ENCODE results near the gene SRC.
"Not testable (repeated sequence)": the region's sequence is repeated elsewhere in the genome, so short reads cannot be mapped to it uniquely, and the experiment has no call there.

The SRC gene

GRCh38 chr20:37337208-37337991 lies 8.5 kb upstream of the SRC start:
- DNase-seq = no peak

- DNase-seq = not testable (repeated sequence)
Observed at GRCh38 chr20:37338380-37338779, 7.6 kb upstream of the SRC start.

GRCh38 chr20:37339208-37339607 lies 6.7 kb upstream of the SRC start:
- DNase-seq = no peak

- DNase-seq = not testable (repeated sequence)
Observed at GRCh38 chr20:37339764-37340109, 6.2 kb upstream of the SRC start.

GRCh38 chr20:37340998-37341397 lies 4.9 kb upstream of the SRC start:
- DNase-seq = no peak

- DNase-seq = no peak
Observed at GRCh38 chr20:37341632-37342031, 4.3 kb upstream of the SRC start.

GRCh38 chr20:37342231-37343177 lies 3.4 kb upstream of the SRC start:
- no peak for DNase-seq

GRCh38 chr20:37343212-37343993 lies 2.5 kb upstream of the SRC start:
- DNase-seq = no peak

- no peak for DNase-seq
Observed at GRCh38 chr20:37343994-37344355, 2.0 kb upstream of the SRC start.

GRCh38 chr20:37344506-37345338 lies 1.2 kb upstream of the SRC start:
- no peak for DNase-seq

GRCh38 chr20:37346236-37346534 lies 245 bp downstream of the SRC start:
- DNase-seq = no peak

GRCh38 chr20:37346535-37347346 lies 801 bp downstream of the SRC start:
- DNase-seq = no peak

- DNase-seq = no peak
Observed at GRCh38 chr20:37347347-37347823, 1.4 kb downstream of the SRC start.

- DNase-seq = no peak
Observed at GRCh38 chr20:37347891-37348791, 2.2 kb downstream of the SRC start.

GRCh38 chr20:37348792-37349516 lies 3.0 kb downstream of the SRC start:
- DNase-seq = no peak

- no peak for DNase-seq
Observed at GRCh38 chr20:37349517-37350491, 3.9 kb downstream of the SRC start.

- DNase-seq = no peak
Observed at GRCh38 chr20:37350649-37351574, 5.0 kb downstream of the SRC start.
